GM23338 (cell line): ENCODE results near the gene LPP. TPM values are rescaled to one million over a fixed set of nuclear protein-coding genes. Genes with fewer than 3 reads are reported as not detected.

Source experiments
- ATAC-seq: fragments of 200-7000 bp; cut with Tn5 transposase; 3 replicates; pipeline ENCODE4 v1.9.1; 2020
- DNase-seq: peaks from one replicate; pipeline ENCODE4 v3.0.0-alpha.2; 2015; ENCODE audit warnings: low spot score
- H2AFZ ChIP-seq: fragments of 200-600 bp; sonication (generic); 2 replicates; pipeline ENCODE4 v1.8.0; 2016; ENCODE audit warnings: antibody characterized with exemption, mild to moderate bottlenecking, moderate library complexity
- H3F3A ChIP-seq: fragments of 200-600 bp; sonication (generic); replicated peaks from 2 replicates; pipeline ENCODE4 v1.8.0; 2017; ENCODE audit warnings: antibody characterized with exemption, mixed run types, low read depth
- H3K27ac ChIP-seq: fragments of 200-600 bp; sonication (generic); 2 replicates; pipeline ENCODE4 v1.6.1; 2016; ENCODE audit warnings: low read depth
- H3K27me3 ChIP-seq: fragments of 200-600 bp; sonication (generic); 2 replicates; pipeline ENCODE4 v1.8.0; 2016; ENCODE audit warnings: mild to moderate bottlenecking, mixed run types, moderate library complexity; ENCODE audit not compliant: insufficient read depth
- H3K36me3 ChIP-seq: fragments of 200-600 bp; sonication (generic); 2 replicates; pipeline ENCODE4 v1.8.0; 2016; ENCODE audit warnings: mild to moderate bottlenecking; ENCODE audit not compliant: insufficient read depth
- H3K4me1 ChIP-seq: fragments of 200-600 bp; sonication (generic); 2 replicates; pipeline ENCODE4 v1.8.0; 2016; ENCODE audit warnings: mild to moderate bottlenecking, moderate library complexity; ENCODE audit not compliant: insufficient read depth
- H3K4me2 ChIP-seq: fragments of 200-600 bp; sonication (generic); 2 replicates; pipeline ENCODE4 v1.7.1; 2017; ENCODE audit warnings: mixed run types
- H3K4me3 ChIP-seq: fragments of 200-600 bp; sonication (generic); 2 replicates; pipeline ENCODE4 v1.6.1; 2016; ENCODE audit warnings: mixed run types
- H3K79me2 ChIP-seq: fragments of 200-600 bp; sonication (generic); replicated peaks from 2 replicates; pipeline ENCODE4 v1.8.0; 2017; ENCODE audit warnings: mild to moderate bottlenecking; ENCODE audit not compliant: insufficient read depth
- H3K9me2 ChIP-seq: fragments of 200-600 bp; sonication (generic); 2 replicates; pipeline ENCODE4 v1.8.0; 2017; ENCODE audit not compliant: insufficient read depth
- H4K20me1 ChIP-seq: fragments of 200-600 bp; sonication (generic); replicated peaks from 2 replicates; pipeline ENCODE4 v1.8.0; 2017; ENCODE audit warnings: mild to moderate bottlenecking; ENCODE audit not compliant: insufficient read depth
- H3K27ac Mint-ChIP-seq: 2 replicates; pipeline ENCODE4 v1.8.0; 2020; ENCODE audit warnings: inconsistent platforms, mild to moderate bottlenecking, moderate library complexity, mixed read lengths
- H3K27me3 Mint-ChIP-seq: 3 replicates; pipeline ENCODE4 v1.8.0; 2022; ENCODE audit warnings: low read depth, mild to moderate bottlenecking, moderate library complexity, mixed read lengths, inconsistent platforms; ENCODE audit not compliant: insufficient read depth, poor library complexity
- H3K36me3 Mint-ChIP-seq: 3 replicates; pipeline ENCODE4 v1.8.0; 2021; ENCODE audit warnings: low read depth, mild to moderate bottlenecking, inconsistent platforms, moderate library complexity, mixed read lengths
- H3K4me1 Mint-ChIP-seq: 3 replicates; pipeline ENCODE4 v1.8.0; 2020; ENCODE audit warnings: mild to moderate bottlenecking, inconsistent platforms, mixed read lengths
- H3K4me3 Mint-ChIP-seq: 3 replicates; pipeline ENCODE4 v1.8.0; 2021; ENCODE audit warnings: moderate library complexity, mild to moderate bottlenecking, inconsistent platforms, mixed read lengths
- H3K9me3 Mint-ChIP-seq: 3 replicates; pipeline ENCODE4 v1.8.0; 2020; ENCODE audit warnings: moderate library complexity, mild to moderate bottlenecking, inconsistent platforms, mixed read lengths
- CREB1 ChIP-seq: fragments of 250-450 bp; sonication (Bioruptor Pico); IDR thresholded peaks from 2 replicates; pipeline ENCODE4 v1.5.0; 2020; ENCODE audit warnings: low read depth, mild to moderate bottlenecking, moderate library complexity
- CTCF ChIP-seq, 2 experiments: fragments of 200-600 bp in 1 of 2; sonication (generic) in 1 of 2; conservative IDR thresholded peaks; 2 replicates each; pipeline versions ENCODE4 v1.5.1 to v1.6.1; 2016 to 2017; ENCODE audit warnings: antibody characterized with exemption in 2 of 2, low read depth in 2 of 2, mild to moderate bottlenecking in 2 of 2, moderate library complexity in 1 of 2
- ETS1 ChIP-seq: IDR thresholded peaks from 2 replicates; pipeline ENCODE4 v1.6.1; 2016; ENCODE audit warnings: antibody characterized with exemption
- EZH2 ChIP-seq: fragments of 200-600 bp; sonication (generic); IDR thresholded peaks from one replicate; pipeline ENCODE4 v1.8.0; 2017; ENCODE audit warnings: antibody characterized with exemption, mild to moderate bottlenecking, low read depth; ENCODE audit not compliant: unreplicated experiment
- EZH2phosphoT487 ChIP-seq: fragments of 200-600 bp; sonication (generic); IDR thresholded peaks from one replicate; pipeline ENCODE4 v1.8.1; 2018; ENCODE audit warnings: antibody characterized with exemption; ENCODE audit not compliant: unreplicated experiment
- JUNB ChIP-seq: IDR thresholded peaks from one replicate; pipeline ENCODE4 v1.6.1; 2016; ENCODE audit warnings: antibody characterized with exemption; ENCODE audit not compliant: unreplicated experiment
- NANOG ChIP-seq: IDR thresholded peaks from 2 replicates; pipeline ENCODE4 v1.6.1; 2016; ENCODE audit warnings: antibody characterized with exemption, borderline replicate concordance
- POLR2AphosphoS5 ChIP-seq: IDR thresholded peaks from 2 replicates; pipeline ENCODE4 v1.6.1; 2016; ENCODE audit warnings: antibody characterized with exemption, low read depth
- REST ChIP-seq: IDR thresholded peaks from one replicate; pipeline ENCODE4 v1.6.1; 2018; ENCODE audit warnings: antibody characterized with exemption; ENCODE audit not compliant: unreplicated experiment
- STAT1 ChIP-seq: IDR thresholded peaks from one replicate; pipeline ENCODE4 v1.6.1; 2016; ENCODE audit warnings: antibody characterized with exemption; ENCODE audit not compliant: unreplicated experiment
- ZNF114 ChIP-seq: fragments of 250-450 bp; sonication (Bioruptor Pico); IDR thresholded peaks from 2 replicates; pipeline ENCODE4 v1.5.0; 2020; ENCODE audit warnings: mild to moderate bottlenecking, moderate library complexity
- ZNF331 ChIP-seq: fragments of 250-450 bp; sonication (Bioruptor Pico); IDR thresholded peaks from 2 replicates; pipeline ENCODE4 v1.5.0; 2020; ENCODE audit warnings: low read depth, mild to moderate bottlenecking, moderate library complexity
- ZNF462 ChIP-seq: fragments of 250-450 bp; sonication (Bioruptor Pico); IDR thresholded peaks from 2 replicates; pipeline ENCODE4 v1.5.0; 2020; ENCODE audit warnings: mild to moderate bottlenecking, moderate library complexity
- polyA plus RNA-seq: library from polyadenylated mRNA; unstranded; fragments of >200 nt; fragmentation: Nextera tagmentation; extraction: Ambion mirVana; gene quantifications from 2 replicates; pipeline ENCODE4 v1.2.1, GENCODE V29; 2016
- total RNA-seq: library from RNA; depleted of rRNA; stranded (reverse); fragments of >200 nt; shearing (Covaris generic); gene quantifications from 2 replicates; pipeline ENCODE4 v1.2.3, GENCODE V29; 2014

LPP gene
- total and polyA plus RNA-seq, 2 experiments from 2014 or later, result 23.0 to 35.2 TPM

GRCh38 chr3:188199386-188199785 is 45.4 kb downstream of the LPP start:
- peaks cover 49% of the 10 kb centered on the region for H3K79me2 ChIP-seq
- no peak for TF ChIP-seq EZH2phosphoT487
- TF ChIP-seq ZNF331 (CRISPR knock-in tag), result no peak
- TF ChIP-seq ZNF114 (CRISPR knock-in tag), result no peak
- TF ChIP-seq NANOG, result no peak
- no peak for TF ChIP-seq JUNB
- TF ChIP-seq REST, result no peak
- no peak for TF ChIP-seq ETS1
- no peak for TF ChIP-seq POLR2AphosphoS5
- TF ChIP-seq CTCF (conservative IDR thresholded peaks at IDR 0.05; ENCODE audit: low read depth in 2 of 2), result no peak
- no peak for TF ChIP-seq ZNF462 (CRISPR knock-in tag)
- no peak for TF ChIP-seq STAT1
- no peak for TF ChIP-seq CREB1
- no peak for TF ChIP-seq EZH2
- Mint-ChIP-seq H3K27ac (no peak overlapping the region; the same call in 1 of the 2 replicates), H3K4me1 (peaks cover 24% of the 10 kb centered on the region), H3K9me3 (no peaks in the 10 kb centered on the region), H3K27me3 (peaks cover 5% of the 10 kb centered on the region), H3K4me3 (no peak overlapping the region), H3K36me3 (no peaks in the 10 kb centered on the region; the same call in 2 of the 3 replicates)
- H3K4me1 ChIP-seq, result no peaks in the 10 kb centered on the region
- H3F3A ChIP-seq, result no peaks in the 10 kb centered on the region
- H3K36me3 ChIP-seq, result no peaks in the 10 kb centered on the region
- H2AFZ ChIP-seq, result no peak overlapping the region
- no peak overlapping the region for H3K4me2 ChIP-seq
- no peaks in the 10 kb centered on the region for H3K9me2 ChIP-seq
- H3K27me3 ChIP-seq, result no peaks in the 10 kb centered on the region
- H3K4me3 ChIP-seq, result no peak overlapping the region
- DNase-seq (no peak), ATAC-seq (no peak)
- H4K20me1 ChIP-seq, result peaks cover 4% of the 10 kb centered on the region; the same call in 1 of the 2 replicates
- no peak overlapping the region for H3K27ac ChIP-seq
